Measurements from ENCODE around the gene MGMT. TPM values are rescaled to one million over a fixed set of nuclear protein-coding genes. Genes with fewer than 3 reads are reported as not detected.

The MGMT gene
- total RNA-seq, 1 donor from 2014 or later: 5.7 TPM

- no peak for FAIRE-seq
- DNase-seq (ENCODE audit: low spot score in 2 of 2): no peak
Measured at GRCh38 chr10:129775681-129776080, 308.6 kb downstream of the MGMT start.

- no peak for FAIRE-seq
- DNase-seq (ENCODE audit: low spot score in 2 of 2): no peak
Measured at GRCh38 chr10:129777687-129778086, 310.6 kb downstream of the MGMT start.

- DNase-seq (ENCODE audit: low spot score in 2 of 2) (no peak), FAIRE-seq (no peak)
Measured at GRCh38 chr10:129778571-129778970, 311.5 kb downstream of the MGMT start.

- DNase-seq (ENCODE audit: low spot score in 2 of 2) (no peak), FAIRE-seq (no peak)
Measured at GRCh38 chr10:129779126-129780111, 312.4 kb downstream of the MGMT start.

GRCh38 chr10:129780198-129780597 is 313.2 kb downstream of the MGMT start:
- FAIRE-seq: no peak
- no peak for DNase-seq (ENCODE audit: low spot score in 2 of 2)

- no peak for DNase-seq (ENCODE audit: low spot score in 2 of 2)
Measured at GRCh38 chr10:129780901-129781795, 314.1 kb downstream of the MGMT start.

GRCh38 chr10:129784291-129784690 is 317.2 kb downstream of the MGMT start:
- no peak for FAIRE-seq
- DNase-seq (ENCODE audit: low spot score in 2 of 2): no peak

More at GRCh38 chr10:129780901-129781795, 314.1 kb downstream of the MGMT start:
- no peak for FAIRE-seq

- FAIRE-seq: no peak
- DNase-seq (ENCODE audit: low spot score in 2 of 2): no peak
Measured at GRCh38 chr10:129784891-129785290, 317.9 kb downstream of the MGMT start.

- FAIRE-seq (no peak), DNase-seq (ENCODE audit: low spot score in 2 of 2) (no peak)
Measured at GRCh38 chr10:129785536-129785981, 318.5 kb downstream of the MGMT start.

- FAIRE-seq: no peak
- no peak for DNase-seq (ENCODE audit: low spot score in 2 of 2)
Measured at GRCh38 chr10:129786216-129786615, 319.2 kb downstream of the MGMT start.

- FAIRE-seq (no peak), DNase-seq (ENCODE audit: low spot score in 2 of 2) (no peak)
Measured at GRCh38 chr10:129787557-129787956, 320.5 kb downstream of the MGMT start.

GRCh38 chr10:129788215-129788614 is 321.2 kb downstream of the MGMT start:
- FAIRE-seq (no peak), DNase-seq (ENCODE audit: low spot score in 2 of 2) (no peak)

- FAIRE-seq: no peak
Measured at GRCh38 chr10:129790715-129791446, 323.8 kb downstream of the MGMT start.

GRCh38 chr10:129792141-129792540 is 325.1 kb downstream of the MGMT start:
- DNase-seq (ENCODE audit: low spot score in 2 of 2) (no peak), FAIRE-seq (no peak)

More at GRCh38 chr10:129790715-129791446, 323.8 kb downstream of the MGMT start:
- DNase-seq (ENCODE audit: low spot score in 2 of 2): no peak

- DNase-seq (ENCODE audit: low spot score in 2 of 2) (no peak), FAIRE-seq (no peak)
Measured at GRCh38 chr10:129792864-129793263, 325.8 kb downstream of the MGMT start.

- no peak for FAIRE-seq
- no peak for DNase-seq (ENCODE audit: low spot score in 2 of 2)
Measured at GRCh38 chr10:129793479-129793878, 326.4 kb downstream of the MGMT start.

GRCh38 chr10:129793996-129794395 is 327.0 kb downstream of the MGMT start:
- DNase-seq (ENCODE audit: low spot score in 2 of 2): no peak
- no peak for FAIRE-seq

- DNase-seq (ENCODE audit: low spot score in 2 of 2) (no peak), FAIRE-seq (no peak)
Measured at GRCh38 chr10:129796710-129797420, 329.8 kb downstream of the MGMT start.

GRCh38 chr10:129799942-129800341 is 332.9 kb downstream of the MGMT start:
- DNase-seq (ENCODE audit: low spot score in 2 of 2): no peak
- FAIRE-seq: no peak
